Measurements from ENCODE around the gene WDR76.

DNA sequence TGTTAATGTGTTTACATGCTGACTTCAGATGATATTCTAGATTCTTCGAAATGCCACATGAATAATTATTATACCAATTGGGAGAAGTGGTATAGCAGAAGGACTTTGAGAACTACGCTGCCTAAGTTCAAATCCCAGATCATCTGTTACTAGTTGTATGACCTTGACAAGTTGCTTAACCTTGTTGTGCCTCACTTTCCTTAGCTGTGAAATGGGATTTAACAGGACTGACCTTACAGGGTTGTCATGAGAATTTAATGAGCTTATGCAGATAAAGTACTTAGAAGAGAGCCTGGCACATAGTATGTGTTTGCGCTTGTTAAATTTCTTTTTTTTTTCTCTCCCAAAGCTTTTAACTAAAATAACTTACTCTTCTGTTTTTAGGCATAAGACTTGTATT lies 24.4 kb downstream of the WDR76 start:
- no peak for TF ChIP-seq POLR2A (IDR thresholded peaks at IDR 0.05; ENCODE audit: low read depth, low read length)
- no peak for TF ChIP-seq POLR2AphosphoS5 (IDR thresholded peaks at IDR 0.05; ENCODE audit: low read depth, low read length)
